GM19455 (cell line): ENCODE results near the gene COQ3.
A peak's percentile ranks its signal among the peaks of the same experiment; 100 is the strongest.

ENCODE experiments used
- ATAC-seq: cut with Tn5 transposase; IDR thresholded peaks from one replicate; pipeline ENCODE4 v1.9.1; 2021; ENCODE audit not compliant: unreplicated experiment

The COQ3 gene

GRCh38 chr6:99393698-99394531 lies at the start of gene COQ3:
TSS of gene COQ3 (minus strand) at chr6:99394195. CDS start at chr6:99394179, 16 bp downstream.
- ATAC-seq = peak; percentile 83

- ATAC-seq = peak; percentile 85
Observed at GRCh38 chr6:99434702-99435530, 40.9 kb upstream of the COQ3 start.

GRCh38 chr6:99432877-99433276 lies 38.9 kb upstream of the COQ3 start:
- ATAC-seq = no peak

GRCh38 chr6:99431901-99432300 lies 37.9 kb upstream of the COQ3 start:
- no peak for ATAC-seq

GRCh38 chr6:99427988-99428387 lies 34.0 kb upstream of the COQ3 start:
- no peak for ATAC-seq

- ATAC-seq = no peak
Observed at GRCh38 chr6:99426451-99426757, 32.4 kb upstream of the COQ3 start.

GRCh38 chr6:99425647-99426450 lies 31.9 kb upstream of the COQ3 start:
- ATAC-seq = peak; percentile 67

GRCh38 chr6:99424761-99425646 lies 31.0 kb upstream of the COQ3 start, which contains the start of gene PNISR:
TSS of gene PNISR (minus strand) at chr6:99425308. CDS start at chr6:99414659, 10,649 bp downstream.
- peak; percentile 92 for ATAC-seq

- ATAC-seq = no peak
Observed at GRCh38 chr6:99424022-99424421, 30.0 kb upstream of the COQ3 start.

- ATAC-seq = no peak
Observed at GRCh38 chr6:99422912-99423311, 28.9 kb upstream of the COQ3 start.

- ATAC-seq = peak; percentile 73
Observed at GRCh38 chr6:99416892-99417767, 23.1 kb upstream of the COQ3 start.

GRCh38 chr6:99416226-99416625 lies 22.2 kb upstream of the COQ3 start:
- no peak for ATAC-seq

GRCh38 chr6:99415446-99415845 lies 21.5 kb upstream of the COQ3 start:
- no peak for ATAC-seq

GRCh38 chr6:99412065-99412464 lies 18.1 kb upstream of the COQ3 start:
- ATAC-seq = no peak

- ATAC-seq = no peak
Observed at GRCh38 chr6:99409672-99410071, 15.7 kb upstream of the COQ3 start.

- no peak for ATAC-seq
Observed at GRCh38 chr6:99407076-99407475, 13.1 kb upstream of the COQ3 start.

- ATAC-seq = no peak
Observed at GRCh38 chr6:99402448-99402847, 8.5 kb upstream of the COQ3 start.

GRCh38 chr6:99397287-99397686 lies 3.3 kb upstream of the COQ3 start:
- no peak for ATAC-seq

GRCh38 chr6:99393366-99393697 lies 663 bp downstream of the COQ3 start:
- ATAC-seq = peak; percentile 39
